Gastroesophageal sphincter (tissue), 3 donors: ENCODE results near the gene SLC44A3.
"Not testable (repeated sequence)": the region's sequence is repeated elsewhere in the genome, so short reads cannot be mapped to it uniquely, and the experiment has no call there.

Experiments
- CTCF ChIP-seq, 4 experiments: fragments of 200-600 bp in 2 of 4; fragments of 450-650 bp in 2 of 4; sonication (generic) in 1 of 4; IDR thresholded peaks; one replicate each; pipeline ENCODE4 v1.5.1; 2017 to 2019; ENCODE audit warnings: antibody characterized with exemption in 4 of 4, mild to moderate bottlenecking in 2 of 4, moderate library complexity in 2 of 4
- EP300 ChIP-seq: sonication (generic); formaldehyde crosslinking; IDR thresholded peaks from one replicate; pipeline ENCODE4 v1.6.1; 2017; ENCODE audit warnings: antibody characterized with exemption, mild to moderate bottlenecking
- POLR2A ChIP-seq, 2 donors: fragments of 450-650 bp; IDR thresholded peaks; one replicate each; pipeline ENCODE4 v1.6.1; 2017; ENCODE audit warnings: antibody characterized with exemption in 2 of 2, mild to moderate bottlenecking in 2 of 2, moderate library complexity in 1 of 2

- not testable (repeated sequence) for TF ChIP-seq CTCF (IDR thresholded peaks at IDR 0.05); POLR2A (IDR thresholded peaks at IDR 0.05); EP300
Measured at GRCh38 chr1:94840381-94840780, 20.2 kb downstream of the SLC44A3 start.
